Raji (cell line): ENCODE results near the gene HIVEP3.

ENCODE experiments used
- POLR2A ChIP-seq: IDR thresholded peaks from 2 replicates; pipeline ENCODE4 v1.6.1; 2011; ENCODE audit warnings: low read depth, low read length, control low read depth; ENCODE audit not compliant: insufficient read depth

The HIVEP3 gene

DNA sequence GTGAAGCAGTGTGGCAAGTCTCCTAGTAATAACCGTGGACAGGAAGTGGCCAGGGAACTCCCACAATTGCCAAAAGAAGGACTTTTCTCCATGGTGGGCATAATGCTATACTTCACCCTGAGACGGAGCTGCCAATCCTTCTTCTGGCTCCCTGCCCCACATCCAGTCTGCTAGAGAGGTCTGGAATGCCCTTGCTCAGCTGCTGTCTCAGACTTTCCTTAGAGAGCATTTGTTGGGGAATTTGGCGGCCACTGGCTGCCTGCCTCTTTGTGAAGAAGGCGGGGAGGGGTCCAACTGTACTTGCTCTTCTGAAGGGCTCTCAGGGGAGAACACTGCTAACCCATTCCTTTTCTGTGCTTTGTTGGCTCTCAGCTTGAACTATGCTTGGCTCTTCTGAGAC, 310.5 kb downstream of the HIVEP3 start:
- TF ChIP-seq POLR2A: no peak

DNA sequence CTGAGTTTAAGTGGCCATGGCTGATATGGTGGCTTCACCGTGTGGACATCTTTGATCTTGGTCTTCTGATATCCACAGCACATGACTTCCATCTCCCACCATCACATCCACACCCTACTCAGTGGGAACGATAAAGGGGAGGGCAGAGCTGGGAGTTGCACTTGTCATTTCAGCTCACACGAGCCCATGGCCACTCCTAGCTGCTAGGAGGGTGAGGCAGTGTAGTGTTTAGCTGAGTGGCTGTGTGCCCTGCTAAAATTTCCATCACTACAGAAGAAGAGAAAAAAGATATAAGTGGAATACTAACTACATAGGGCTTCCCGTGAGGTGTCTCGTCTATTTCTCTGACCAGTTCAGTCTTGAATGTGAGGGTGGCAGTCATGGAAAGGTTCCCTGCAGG, 310.9 kb downstream of the HIVEP3 start:
- TF ChIP-seq POLR2A: no peak

DNA sequence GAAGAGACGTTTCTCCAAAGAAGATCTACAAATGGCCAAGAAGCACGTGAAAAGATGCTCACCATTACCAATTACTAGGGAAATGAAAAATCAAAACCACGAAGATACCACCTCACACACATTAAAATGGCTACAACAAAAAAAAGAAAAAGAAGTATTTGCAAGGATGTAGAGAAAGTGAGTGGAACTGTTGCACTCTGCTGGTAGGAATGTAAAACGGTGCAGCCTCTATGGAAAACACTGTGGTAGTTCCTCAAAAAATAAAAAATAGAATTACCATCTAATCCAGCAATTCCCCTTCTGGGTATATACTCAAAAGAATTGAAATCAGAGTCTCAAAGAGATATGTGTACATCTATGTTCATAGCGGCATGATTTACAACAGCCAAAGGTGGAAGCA, 318.8 kb downstream of the HIVEP3 start:
- no peak for TF ChIP-seq POLR2A

DNA sequence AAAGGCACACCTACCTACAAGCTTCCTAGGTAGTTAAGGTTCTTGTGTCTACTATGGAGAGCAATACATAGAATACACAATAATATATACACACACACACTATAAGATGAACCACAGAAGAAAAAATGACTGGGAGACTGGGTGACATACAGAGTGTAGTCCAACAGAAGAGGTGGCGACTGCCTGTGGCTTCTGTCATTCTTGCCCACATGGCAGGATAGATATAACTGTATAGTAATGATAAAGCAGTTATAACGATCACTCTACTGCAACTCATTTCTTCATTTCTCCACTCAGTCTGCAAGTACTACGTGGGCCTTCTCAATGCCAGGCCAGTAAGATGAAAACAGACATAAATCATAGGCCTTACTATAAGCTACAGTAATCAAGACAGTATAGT, 320.4 kb downstream of the HIVEP3 start:
- TF ChIP-seq POLR2A: no peak

DNA sequence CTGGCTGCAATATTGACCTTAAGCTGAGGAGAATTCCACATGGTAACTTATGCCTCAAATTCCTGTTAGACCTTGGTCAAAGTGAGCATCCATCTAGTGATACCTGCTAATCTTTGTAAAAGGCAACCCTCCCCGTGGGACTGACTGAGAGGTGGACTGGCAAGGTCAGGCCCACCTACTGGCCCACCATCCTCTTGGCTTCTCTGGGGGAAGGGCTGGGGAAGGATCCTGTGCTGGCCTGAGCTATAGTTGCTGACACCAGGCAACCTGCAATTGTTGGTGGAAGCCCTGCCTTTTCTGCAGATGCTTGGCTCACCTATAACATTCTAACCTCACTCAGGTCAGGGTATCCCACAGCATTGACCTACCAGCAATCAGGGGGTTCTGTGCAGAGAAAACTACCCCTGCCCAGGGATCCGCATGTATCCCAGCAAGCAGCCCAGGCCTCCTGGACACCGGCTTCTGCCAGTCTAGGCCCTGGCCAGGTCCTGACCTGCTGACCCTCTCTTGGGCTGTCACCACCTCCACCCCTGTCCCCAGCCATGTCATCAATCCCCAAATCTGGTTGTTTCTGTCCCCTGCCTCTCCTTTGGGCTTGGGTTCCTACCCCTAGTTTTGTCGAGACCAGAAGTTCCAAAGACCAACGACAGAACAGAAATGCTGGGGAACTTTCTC, 326.1 kb downstream of the HIVEP3 start:
- no peak for TF ChIP-seq POLR2A

DNA sequence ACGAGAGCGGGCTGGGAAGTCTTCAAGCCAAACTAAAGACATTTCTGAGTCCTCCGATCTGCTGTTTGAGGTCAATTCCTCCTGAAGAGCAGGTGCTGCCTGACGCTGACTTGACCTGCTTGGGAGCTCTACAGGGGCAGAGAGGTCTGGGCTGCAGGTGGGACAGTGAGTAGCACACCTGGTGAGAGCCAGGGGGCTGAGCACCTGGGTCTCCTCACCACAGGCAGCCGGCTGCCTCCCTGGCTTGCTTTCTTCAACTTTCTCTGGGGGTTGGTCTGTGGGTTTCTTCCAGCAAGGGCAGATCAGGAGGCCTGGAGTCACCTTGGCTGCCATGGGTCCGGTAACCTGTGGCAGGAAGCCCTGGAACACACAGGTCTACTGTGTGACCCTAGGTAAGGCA, 326.8 kb downstream of the HIVEP3 start:
- no peak for TF ChIP-seq POLR2A

DNA sequence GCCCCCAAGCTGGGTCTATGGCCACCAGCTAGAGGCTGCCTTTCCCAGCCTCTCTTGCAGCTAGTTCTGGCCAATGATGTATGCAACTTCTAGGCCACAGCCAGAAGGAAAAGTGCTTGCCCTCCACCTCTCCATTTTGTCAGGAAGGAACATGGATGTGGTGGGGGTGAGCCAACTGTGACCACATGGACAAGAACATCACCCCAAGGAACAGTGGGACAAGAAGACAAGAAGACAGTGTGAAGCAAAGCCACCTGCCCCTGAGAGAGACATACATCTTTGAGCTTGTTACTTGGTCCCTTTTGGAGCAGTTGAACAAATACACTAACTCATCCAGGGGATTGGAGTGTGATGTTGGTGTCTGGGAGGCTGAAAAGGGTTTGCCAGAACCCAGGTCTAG, 328.4 kb downstream of the HIVEP3 start:
- no peak for TF ChIP-seq POLR2A

DNA sequence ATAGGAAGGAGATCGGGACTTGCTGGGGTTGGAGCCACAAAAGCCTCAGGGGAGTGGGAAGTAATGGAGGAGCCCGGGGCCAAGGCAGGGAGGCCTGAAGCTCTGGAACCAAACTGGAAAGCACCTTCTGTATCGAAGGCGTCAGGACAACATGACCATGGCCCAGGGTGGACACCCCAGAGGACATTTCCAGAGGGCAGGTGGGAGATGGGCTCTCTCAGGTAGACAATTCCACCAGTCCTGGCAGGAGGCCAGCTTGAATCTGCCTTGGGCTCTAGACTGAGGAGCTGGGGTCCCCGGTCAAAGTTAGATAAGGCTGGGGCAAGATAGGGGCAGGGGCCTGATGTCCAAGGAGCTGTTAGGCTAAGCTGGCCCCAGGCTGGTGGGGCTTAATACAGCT, 329.3 kb downstream of the HIVEP3 start:
- TF ChIP-seq POLR2A: no peak

DNA sequence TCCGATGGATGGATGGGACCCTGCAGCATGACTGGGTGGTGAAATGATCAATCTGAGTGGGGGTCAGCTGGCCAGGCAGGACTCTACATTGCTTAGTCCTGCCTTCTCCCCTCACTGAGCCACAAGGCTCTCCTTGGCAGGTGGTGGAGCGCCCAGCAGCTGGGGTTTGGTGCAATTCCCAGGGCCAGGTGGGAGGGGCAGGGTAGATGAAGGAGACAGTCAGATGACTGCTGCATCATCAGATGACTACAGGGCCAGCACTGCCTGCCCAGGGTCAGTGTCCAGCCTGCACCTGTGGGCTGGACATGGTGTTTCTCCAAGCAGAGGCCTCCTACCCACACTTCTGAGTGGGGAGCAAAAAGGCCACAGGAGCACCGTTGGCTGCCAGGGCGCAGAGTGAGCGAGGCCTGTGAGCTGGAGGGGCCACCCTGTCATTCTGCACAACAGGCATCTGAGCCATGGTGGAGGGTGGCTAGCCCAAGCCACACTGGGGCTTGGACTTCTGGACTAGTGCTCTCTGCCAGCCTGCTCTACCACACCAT, 330.3 kb downstream of the HIVEP3 start:
- TF ChIP-seq POLR2A: no peak

DNA sequence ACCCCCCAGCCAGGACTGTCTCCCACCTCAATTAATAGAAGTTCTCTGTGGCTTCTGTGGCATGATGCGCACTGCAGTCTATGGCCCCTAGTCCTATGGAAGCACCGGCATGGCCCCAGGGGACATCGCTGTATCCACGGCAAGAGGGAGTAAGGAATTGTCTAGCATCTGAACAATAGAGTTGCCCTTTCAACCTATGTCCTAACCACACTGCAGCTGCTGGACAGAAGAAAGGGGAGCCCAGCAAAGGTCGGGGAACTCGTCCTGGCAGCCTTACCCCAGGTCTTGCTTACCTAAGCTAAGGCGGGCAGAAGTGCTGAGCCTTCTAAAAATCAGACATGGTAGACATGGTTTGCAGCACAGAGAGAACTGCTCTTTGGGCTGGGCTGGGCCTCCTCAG, 330.9 kb downstream of the HIVEP3 start:
- no peak for TF ChIP-seq POLR2A

DNA sequence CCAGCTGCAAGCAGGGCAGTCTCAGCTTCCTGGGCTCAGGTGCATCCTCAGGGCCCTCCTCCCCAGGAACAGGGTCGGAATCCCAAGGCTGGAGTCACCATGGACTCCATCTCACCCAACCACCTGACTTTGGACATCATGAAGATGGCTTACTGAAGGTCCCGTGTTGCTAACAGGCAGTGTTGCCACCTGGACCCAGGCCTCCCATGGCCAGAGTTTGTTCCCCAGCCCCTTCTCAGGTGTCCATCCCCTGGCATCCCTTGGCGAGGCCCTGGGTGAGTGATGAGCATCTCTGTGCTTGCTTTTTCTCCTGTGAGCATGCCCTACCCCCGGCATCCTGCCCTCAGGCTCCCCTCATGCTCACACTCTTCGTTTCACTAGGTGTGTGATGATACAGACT, 332.5 kb downstream of the HIVEP3 start:
- TF ChIP-seq POLR2A: no peak

DNA sequence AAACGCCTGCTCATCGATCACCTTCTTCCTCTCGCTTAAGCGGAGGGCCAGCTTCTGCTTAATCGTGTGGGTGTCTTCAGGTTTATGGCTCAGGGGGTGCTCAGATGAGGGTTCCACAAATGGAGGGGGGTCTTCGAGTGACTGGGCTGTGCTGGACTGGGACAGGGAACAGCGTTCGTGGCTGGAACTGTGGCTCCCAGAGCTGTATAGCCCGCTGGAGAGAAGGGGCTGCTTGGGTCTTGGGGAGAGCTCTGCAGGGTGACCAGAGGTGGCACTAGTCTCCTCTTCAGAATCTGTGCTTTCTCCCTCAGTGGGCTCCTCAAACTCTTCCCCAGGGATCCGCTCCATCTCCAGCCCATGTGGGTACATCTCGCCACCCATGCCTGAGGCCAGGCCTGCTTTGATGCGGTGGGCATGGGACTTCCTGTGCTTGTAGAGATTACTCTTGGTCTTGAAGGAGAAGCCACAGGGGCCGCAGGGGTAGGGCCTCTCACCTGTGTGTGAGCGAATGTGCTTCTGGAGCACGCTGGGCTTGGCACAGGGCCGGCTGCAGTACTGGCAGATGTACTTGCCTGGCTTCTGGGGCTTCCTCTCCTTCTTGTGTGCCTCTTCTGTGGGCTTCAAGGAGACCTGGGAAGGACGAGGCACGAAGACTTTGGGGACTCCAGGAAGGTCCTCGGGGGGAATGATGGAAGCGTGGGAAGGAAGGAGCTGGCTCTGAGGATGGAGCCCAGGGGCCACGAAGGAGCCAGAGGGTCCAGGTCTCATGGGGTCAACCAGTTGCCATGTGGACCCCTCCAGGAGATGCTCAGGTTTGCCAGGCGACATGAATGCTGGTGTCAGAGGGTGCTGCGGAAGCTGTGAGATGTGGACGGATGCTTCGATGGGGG, 334.8 kb downstream of the HIVEP3 start:
- TF ChIP-seq POLR2A: no peak

DNA sequence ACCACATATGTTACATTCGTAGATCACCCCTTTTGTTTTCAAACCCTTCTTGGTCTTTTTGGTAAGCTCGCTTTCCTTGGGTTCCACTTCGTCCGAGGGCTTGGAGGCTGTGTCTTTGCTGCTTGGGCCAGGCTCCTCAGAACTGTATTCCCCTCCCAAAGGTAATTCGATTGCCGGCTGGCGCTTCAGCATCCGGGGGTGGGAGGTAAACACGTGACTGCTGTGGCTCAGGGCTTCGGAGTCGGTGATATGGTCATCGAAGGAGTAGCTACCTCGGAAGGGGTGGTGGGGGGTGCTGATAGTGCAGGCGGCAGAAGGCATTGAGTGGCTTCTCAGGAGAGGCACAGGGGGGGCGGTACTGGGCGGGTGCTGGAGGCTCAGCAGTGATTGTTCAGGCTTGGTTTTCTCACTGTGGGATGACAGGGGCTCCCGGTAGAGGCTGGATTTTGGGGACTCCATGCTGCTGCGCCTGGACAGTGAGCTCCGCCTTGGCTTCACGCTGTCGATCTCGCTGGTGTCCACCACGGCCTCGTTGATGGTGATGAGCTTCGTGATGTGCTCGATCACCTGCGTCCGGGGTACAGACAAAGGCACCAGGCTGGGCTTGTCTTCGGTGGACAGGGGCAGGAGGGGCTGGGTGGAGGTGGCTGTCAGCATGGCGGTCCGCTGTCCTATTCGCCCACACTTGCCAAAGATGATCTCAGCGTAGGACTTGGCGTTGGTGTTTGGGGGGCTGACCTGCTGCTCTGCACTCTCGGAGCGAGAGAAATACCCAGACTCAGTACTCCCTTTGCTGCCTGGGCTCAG, 335.7 kb downstream of the HIVEP3 start:
- no peak for TF ChIP-seq POLR2A

DNA sequence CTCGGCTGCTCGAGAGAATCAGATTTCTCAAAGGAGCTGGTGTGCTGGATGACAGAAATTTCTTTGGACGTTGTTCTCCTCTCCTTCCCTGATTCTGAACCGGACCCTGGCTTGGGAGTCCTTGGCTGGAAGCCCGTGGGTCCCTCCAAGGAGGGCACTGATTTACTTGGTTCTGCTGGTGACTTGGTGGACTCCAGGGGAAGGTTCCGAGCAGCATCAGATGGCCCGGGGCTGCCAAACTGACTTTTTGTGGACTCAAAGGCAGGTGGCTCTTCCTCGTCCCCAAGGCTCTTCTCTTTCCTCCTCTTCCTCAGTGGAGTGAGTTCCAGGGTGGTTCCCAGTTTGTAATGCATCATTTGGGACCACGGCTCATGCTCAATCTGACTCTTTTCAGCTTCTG, 336.4 kb downstream of the HIVEP3 start:
- TF ChIP-seq POLR2A: no peak

DNA sequence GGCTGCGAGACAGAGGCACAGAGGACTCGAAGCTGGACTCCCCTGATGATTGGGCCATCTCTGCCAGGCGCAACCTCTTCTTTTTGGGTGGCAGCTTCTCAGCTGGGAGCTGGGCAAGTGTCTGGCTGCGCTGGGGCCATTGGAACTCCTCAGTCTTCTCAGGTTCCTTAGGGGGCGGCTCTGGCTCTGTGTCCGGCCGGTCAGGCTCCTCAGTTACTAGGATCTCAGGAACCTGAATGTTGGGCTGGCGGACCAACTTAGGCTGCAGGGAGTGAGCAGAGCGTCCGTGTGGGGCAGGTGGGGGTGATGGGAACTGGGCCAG, 336.8 kb downstream of the HIVEP3 start:
- no peak for TF ChIP-seq POLR2A
